BLaER1 treated with 17β-estradiol and CSF1 and Interleukin-3, amounts not matched to agents 10 nM and 100 nM (cell line): ENCODE measurements around the gene ZNF516.

Experiments
- H3K27ac ChIP-seq, 11 experiments: shearing (Covaris generic); formaldehyde crosslinking; 2 replicates each; pipeline ENCODE4 v1.8.1; 2022
- H3K27me3 ChIP-seq, 11 experiments: shearing (Covaris generic); formaldehyde crosslinking; 2 replicates each; pipeline ENCODE4 v1.8.1; 2022
- H3K36me3 ChIP-seq, 11 experiments: shearing (Covaris generic); formaldehyde crosslinking; 2 replicates each; pipeline ENCODE4 v1.8.1; 2022
- H3K4me1 ChIP-seq, 10 experiments: shearing (Covaris generic); formaldehyde crosslinking; 2 replicates each; pipeline ENCODE4 v1.8.1; 2022
- H3K4me2 ChIP-seq, 11 experiments: shearing (Covaris generic); formaldehyde crosslinking; 2 replicates each; pipeline ENCODE4 v1.8.1; 2022
- H3K4me3 ChIP-seq, 10 experiments: shearing (Covaris generic); formaldehyde crosslinking; 2 replicates each; pipeline ENCODE4 v1.8.1; 2022
- H3K9ac ChIP-seq, 11 experiments: shearing (Covaris generic); formaldehyde crosslinking; 2 replicates each; pipeline ENCODE4 v1.8.1; 2022
- H3K9me3 ChIP-seq, 11 experiments: shearing (Covaris generic); formaldehyde crosslinking; replicated peaks in 1 of 11; 2 replicates each; pipeline ENCODE4 v1.8.1; 2022
- H4K20me1 ChIP-seq, 11 experiments: shearing (Covaris generic); formaldehyde crosslinking; 2 replicates each; pipeline ENCODE4 v1.8.1; 2022
- Cebpa-rat ChIP-seq, 11 experiments: shearing (Covaris generic); IDR thresholded peaks; 2 replicates each; pipeline ENCODE4 v1.8.1; 2022

ZNF516 gene

DNA sequence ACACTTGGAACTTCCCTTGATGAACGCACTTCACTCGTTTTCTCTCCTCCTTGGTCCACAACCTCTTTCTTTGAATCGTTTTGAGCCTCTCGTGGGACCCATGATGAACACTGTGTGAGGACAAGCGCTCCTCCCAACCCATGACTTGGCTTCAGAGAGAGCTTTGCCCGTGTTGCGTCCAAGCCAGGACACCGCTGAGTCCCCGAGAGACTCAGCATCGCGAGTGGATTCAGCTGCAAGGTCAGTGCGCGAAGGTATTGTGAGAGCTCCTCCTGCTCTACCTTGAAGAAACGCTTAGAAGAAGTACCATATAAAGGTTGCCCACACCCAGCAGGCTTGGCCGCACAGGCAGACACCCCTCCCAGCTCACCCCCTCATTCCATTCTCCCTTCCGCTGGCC, 58.7 kb downstream of the ZNF516 start:
- no peaks in the 10 kb centered on the region for H3K27me3 ChIP-seq
- H3K9me3 ChIP-seq: peaks cover 0 to 17% (median 4%) of the 10 kb centered on the region in 11 experiments; a peak in 4 of 22 replicates
- no peak for TF ChIP-seq Cebpa-rat (IDR thresholded peaks at IDR 0.05)
- H3K4me1 ChIP-seq: 0 out of 20 replicates have a peak, but pooled peaks cover 0 to 6% (median 0%) of the 10 kb centered on the region in 10 experiments
- no peak overlapping the region; a peak in 1 of 22 replicates for H3K27ac ChIP-seq
- no peak overlapping the region for H3K9ac ChIP-seq
- H3K4me3 ChIP-seq: no peak overlapping the region
- H3K36me3 ChIP-seq: peaks cover 91 to 100% (median 98%) of the 10 kb centered on the region in 11 experiments
- no peak overlapping the region for H3K4me2 ChIP-seq
- peaks cover 54 to 100% (median 79%) of the 10 kb centered on the region in 11 experiments for H4K20me1 ChIP-seq

GRCh38 chr18:76435316-76435989, 59.6 kb downstream of the ZNF516 start:
- Histone ChIP-seq H3K9ac (no peak overlapping the region), H4K20me1 (peaks cover 63 to 100% (median 84%) of the 10 kb centered on the region in 11 experiments), H3K9me3 (peaks cover 0 to 17% (median 4%) of the 10 kb centered on the region in 11 experiments; a peak in 4 of 22 replicates), H3K27ac (no peak overlapping the region), H3K27me3 (no peaks in the 10 kb centered on the region), H3K4me3 (no peak overlapping the region), H3K36me3 (peaks cover 83 to 100% (median 92%) of the 10 kb centered on the region in 11 experiments), H3K4me2 (no peak overlapping the region), H3K4me1 (0 out of 20 replicates have a peak, but pooled peaks cover 0 to 10% (median 0%) of the 10 kb centered on the region in 10 experiments)
- no peak for TF ChIP-seq Cebpa-rat (IDR thresholded peaks at IDR 0.05)

- Histone ChIP-seq H3K4me1 (peaks cover 4 to 15% (median 5%) of the 10 kb centered on the region in 10 experiments; a peak in 14 of 20 replicates), H3K27ac (no peak overlapping the region), H3K9me3 (peaks cover 0 to 17% (median 4%) of the 10 kb centered on the region in 11 experiments; a peak in 4 of 22 replicates), H3K27me3 (no peaks in the 10 kb centered on the region), H3K36me3 (peaks cover 73 to 94% (median 86%) of the 10 kb centered on the region in 11 experiments), H3K4me3 (no peak overlapping the region), H3K4me2 (no peak overlapping the region), H4K20me1 (peaks cover 70 to 100% (median 86%) of the 10 kb centered on the region in 11 experiments), H3K9ac (no peak overlapping the region)
- TF ChIP-seq Cebpa-rat (IDR thresholded peaks at IDR 0.05): no peak
Measured at GRCh38 chr18:76434452-76434851, 60.6 kb downstream of the ZNF516 start.

DNA sequence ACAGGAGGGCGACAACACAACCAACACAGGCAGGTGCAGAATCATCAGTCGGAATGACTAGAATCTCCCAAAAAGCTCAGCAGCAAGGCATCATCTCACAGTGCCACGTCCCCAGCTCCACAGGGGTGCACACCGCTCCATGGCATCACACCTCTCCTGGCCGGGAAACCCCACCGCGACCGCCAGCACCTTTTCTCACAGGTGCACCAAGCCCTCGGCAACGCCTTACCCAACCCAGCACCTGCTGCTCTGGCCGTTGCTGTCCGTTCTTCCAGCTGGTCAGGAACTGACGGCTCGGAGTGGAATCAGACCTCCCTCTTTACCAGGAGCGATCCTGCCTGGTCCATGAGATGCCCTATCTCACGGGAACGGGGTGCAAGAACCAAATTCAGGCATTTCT, 61.3 kb downstream of the ZNF516 start:
- H4K20me1 ChIP-seq: peaks cover 74 to 100% (median 90%) of the 10 kb centered on the region in 11 experiments
- no peak for TF ChIP-seq Cebpa-rat (IDR thresholded peaks at IDR 0.05)
- H3K4me2 ChIP-seq: no peak overlapping the region
- peaks cover 71 to 91% (median 87%) of the 10 kb centered on the region in 11 experiments for H3K36me3 ChIP-seq
- no peaks in the 10 kb centered on the region for H3K27me3 ChIP-seq
- H3K9me3 ChIP-seq: peaks cover 0 to 17% (median 4%) of the 10 kb centered on the region in 11 experiments; a peak in 4 of 22 replicates
- H3K27ac ChIP-seq: no peak overlapping the region
- no peak overlapping the region for H3K4me3 ChIP-seq
- H3K4me1 ChIP-seq: peaks cover 11 to 22% (median 12%) of the 10 kb centered on the region in 10 experiments; a peak in 17 of 20 replicates
- no peak overlapping the region for H3K9ac ChIP-seq

DNA sequence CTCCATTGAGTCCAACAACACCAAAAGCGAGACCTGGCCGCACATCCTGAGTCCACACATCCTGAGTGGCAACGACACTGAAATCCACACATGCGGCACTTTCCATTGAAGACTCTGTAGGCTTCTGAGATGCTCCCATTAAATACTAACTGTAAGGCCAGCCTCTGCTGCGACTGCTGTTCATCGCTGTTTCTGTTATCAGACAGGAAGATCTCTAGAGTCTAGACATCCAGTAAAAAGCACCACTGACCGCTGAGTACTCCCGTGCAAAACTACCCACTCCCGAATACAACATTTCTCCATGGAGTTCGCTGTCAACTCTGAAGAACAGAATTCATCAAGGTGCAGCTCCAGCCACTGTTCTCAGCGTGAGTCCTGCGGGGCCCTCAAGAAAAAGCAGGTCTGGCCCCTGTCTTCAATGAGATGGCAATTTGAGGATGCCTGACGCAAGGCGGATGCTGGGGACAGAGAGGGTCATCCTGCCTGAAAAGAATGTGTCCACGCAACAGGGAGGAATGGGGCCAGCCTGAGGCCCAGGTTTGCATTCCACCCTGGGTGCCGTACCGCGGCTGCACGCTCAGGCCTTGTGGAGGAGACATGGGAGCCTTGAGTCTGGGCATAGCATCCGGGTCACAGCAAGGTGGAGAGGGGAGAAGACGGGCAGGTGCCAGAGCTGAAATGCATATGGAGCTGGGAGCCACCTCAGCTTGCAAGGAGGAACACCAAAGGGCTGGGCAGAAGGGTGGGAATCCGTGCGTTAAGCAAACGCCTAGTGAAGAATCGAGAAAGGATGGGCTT, 61.9 kb downstream of the ZNF516 start:
- Histone ChIP-seq H3K27ac (no peak overlapping the region), H3K4me2 (no peak overlapping the region), H3K4me3 (no peak overlapping the region), H3K36me3 (peaks cover 68 to 91% (median 81%) of the 10 kb centered on the region in 11 experiments), H4K20me1 (peaks cover 74 to 100% (median 96%) of the 10 kb centered on the region in 11 experiments), H3K27me3 (no peaks in the 10 kb centered on the region), H3K4me1 (peaks cover 11 to 28% (median 16%) of the 10 kb centered on the region in 10 experiments; a peak in 18 of 20 replicates), H3K9me3 (peaks cover 0 to 17% (median 4%) of the 10 kb centered on the region in 11 experiments; a peak in 4 of 22 replicates), H3K9ac (no peak overlapping the region)
- TF ChIP-seq Cebpa-rat (IDR thresholded peaks at IDR 0.05): no peak

GRCh38 chr18:76432274-76432755, 62.7 kb downstream of the ZNF516 start:
- no peaks in the 10 kb centered on the region for H3K27me3 ChIP-seq
- H3K27ac ChIP-seq: no peak overlapping the region
- no peak overlapping the region for H3K4me2 ChIP-seq
- no peak overlapping the region for H3K4me3 ChIP-seq
- H3K9me3 ChIP-seq: peaks cover 0 to 17% (median 4%) of the 10 kb centered on the region in 11 experiments; a peak in 4 of 22 replicates
- no peak overlapping the region for H3K9ac ChIP-seq
- H3K36me3 ChIP-seq: peaks cover 59 to 83% (median 73%) of the 10 kb centered on the region in 11 experiments
- no peak for TF ChIP-seq Cebpa-rat (IDR thresholded peaks at IDR 0.05)
- H4K20me1 ChIP-seq: peaks cover 77 to 100% (median 91%) of the 10 kb centered on the region in 11 experiments
- H3K4me1 ChIP-seq: peaks cover 11 to 31% (median 16%) of the 10 kb centered on the region in 10 experiments; a peak in 18 of 20 replicates

GRCh38 chr18:76431437-76432273, 63.4 kb downstream of the ZNF516 start:
- Histone ChIP-seq H3K27ac (no peak overlapping the region), H3K4me3 (no peak overlapping the region), H3K36me3 (peaks cover 52 to 79% (median 68%) of the 10 kb centered on the region in 11 experiments), H4K20me1 (peaks cover 79 to 100% (median 91%) of the 10 kb centered on the region in 11 experiments), H3K27me3 (no peaks in the 10 kb centered on the region), H3K9me3 (peaks cover 0 to 17% (median 4%) of the 10 kb centered on the region in 11 experiments; a peak in 4 of 22 replicates), H3K4me1 (peaks cover 12 to 31% (median 17%) of the 10 kb centered on the region in 10 experiments; a peak in 18 of 20 replicates), H3K4me2 (no peak overlapping the region; a peak in 1 of 22 replicates), H3K9ac (no peak overlapping the region)
- no peak for TF ChIP-seq Cebpa-rat (IDR thresholded peaks at IDR 0.05)

- H4K20me1 ChIP-seq: peaks cover 78 to 100% (median 91%) of the 10 kb centered on the region in 11 experiments
Measured at GRCh38 chr18:76430636-76431035, 64.4 kb downstream of the ZNF516 start.

More at GRCh38 chr18:76430636-76431035, 64.4 kb downstream of the ZNF516 start:
- Histone ChIP-seq H3K27me3 (no peaks in the 10 kb centered on the region), H3K27ac (no peak overlapping the region), H3K9me3 (peaks cover 0 to 17% (median 4%) of the 10 kb centered on the region in 11 experiments; a peak in 4 of 22 replicates), H3K36me3 (peaks cover 42 to 69% (median 57%) of the 10 kb centered on the region in 11 experiments), H3K4me3 (no peak overlapping the region), H3K4me1 (peaks cover 18 to 34% (median 22%) of the 10 kb centered on the region in 10 experiments; a peak in 19 of 20 replicates), H3K9ac (no peak overlapping the region), H3K4me2 (no peak overlapping the region)
- TF ChIP-seq Cebpa-rat (IDR thresholded peaks at IDR 0.05): no peak
